ENCODE results near the gene LBX2. TPM values are rescaled to one million over a fixed set of nuclear protein-coding genes. Genes with fewer than 3 reads are reported as not detected.
A peak's percentile ranks its signal among the peaks of the same experiment; 100 is the strongest.

Gene LBX2
- polyA plus RNA-seq, 1 donor (not counting 4 experiments of a cell fraction or from before 2014, with no cell fraction given), result 0.09 TPM

GRCh38 chr2:74482801-74483674 lies 16.4 kb downstream of the LBX2 start, which contains the start of the genes CCDC142 and TTC31:
TSS of gene CCDC142 (minus strand) at chr2:74482998. CDS start at chr2:74482837, 161 bp downstream.
TSS of gene TTC31 (plus strand) at chr2:74483081. CDS start at chr2:74483096, 15 bp downstream.
- Histone ChIP-seq H3K9me3 (ENCODE audit: control insufficient read depth, low read depth, low read length) (no peaks in the 10 kb centered on the region), H3K4me2 (ENCODE audit: control insufficient read depth, extremely low read depth, insufficient read depth, low read depth, low read length) (peak within 1 kb of the TSS; percentile 84), H3K9ac (ENCODE audit: control insufficient read depth, extremely low read depth, insufficient read depth, low read length) (peak within 1 kb of the TSS; percentile 84), H3K79me2 (ENCODE audit: control insufficient read depth, insufficient read depth, low read length) (peaks cover 35% of the 10 kb centered on the region), H3K36me3 (ENCODE audit: control insufficient read depth in 2 of 2, extremely low read depth in 1 of 2, insufficient read depth in 2 of 2, low read length in 2 of 2) (peaks cover 0 to 7% of the 10 kb centered on the region in 2 experiments), H4K20me1 (ENCODE audit: control insufficient read depth, extremely low read depth, insufficient read depth, low read length) (no peaks in the 10 kb centered on the region), H3K27ac (ENCODE audit: control insufficient read depth, insufficient read depth, low read length) (peak within 1 kb of the TSS; percentile 82), H3K4me1 (ENCODE audit: control insufficient read depth, extremely low read depth, insufficient read depth, low read length) (peaks cover 18% of the 10 kb centered on the region), H3K9me1 (ENCODE audit: control insufficient read depth, extremely low read depth, insufficient read depth, low read length) (no peaks in the 10 kb centered on the region), H3K27me3 (ENCODE audit: control insufficient read depth, extremely low read depth, insufficient read depth, low read length) (no peaks in the 10 kb centered on the region), H3K4me3 (ENCODE audit: control insufficient read depth in 2 of 3, extremely low read depth in 1 of 3, insufficient read depth in 2 of 3, low read depth in 1 of 3, low read length in 3 of 3) (peak within 1 kb of the TSS; percentile 92 to 97 (median 95)), H2AFZ (ENCODE audit: control insufficient read depth, low read length) (peak within 1 kb of the TSS; percentile 97)
- peak; percentile 89 to 92 (median 92) for TF ChIP-seq CTCF (optimal IDR thresholded peaks at IDR 0.05 in 1 of 3, IDR thresholded peaks at IDR 0.05 in 1 of 3, conservative IDR thresholded peaks at IDR 0.05 in 1 of 3; ENCODE audit: extremely low read depth in 1 of 3, insufficient read depth in 2 of 3, low read length in 3 of 3)
- no peak for TF ChIP-seq EZH2 (IDR thresholded peaks at IDR 0.05; ENCODE audit: low read length)
- DNase-seq (ENCODE audit: low read depth, low spot score), result no peak
- FAIRE-seq, result peak; percentile 76
- dilution Hi-C loops (cut with MboI; ENCODE audit: extremely low pct_ligation_motif_present, low sequenced_read_pairs), result no loop called here

- no peak for TF ChIP-seq EZH2 (IDR thresholded peaks at IDR 0.05; ENCODE audit: low read length)
- peak in 1 of 3 experiments; percentile 0 for TF ChIP-seq CTCF (optimal IDR thresholded peaks at IDR 0.05 in 1 of 3, IDR thresholded peaks at IDR 0.05 in 1 of 3, conservative IDR thresholded peaks at IDR 0.05 in 1 of 3; ENCODE audit: extremely low read depth in 1 of 3, insufficient read depth in 2 of 3, low read length in 3 of 3)
- peak overlapping the region; percentile 84 for H3K9ac ChIP-seq (ENCODE audit: control insufficient read depth, extremely low read depth, insufficient read depth, low read length)
- no peaks in the 10 kb centered on the region for H3K9me3 ChIP-seq (ENCODE audit: control insufficient read depth, low read depth, low read length)
- dilution Hi-C loops (cut with MboI; ENCODE audit: extremely low pct_ligation_motif_present, low sequenced_read_pairs), result no loop called here
- H3K27me3 ChIP-seq (ENCODE audit: control insufficient read depth, extremely low read depth, insufficient read depth, low read length), result no peaks in the 10 kb centered on the region
- H3K4me2 ChIP-seq (ENCODE audit: control insufficient read depth, extremely low read depth, insufficient read depth, low read depth, low read length), result peak overlapping the region; percentile 84
- H3K4me3 ChIP-seq (ENCODE audit: control insufficient read depth in 2 of 3, extremely low read depth in 1 of 3, insufficient read depth in 2 of 3, low read depth in 1 of 3, low read length in 3 of 3), result peak overlapping the region; percentile 92 to 97 (median 95)
- peaks cover 35% of the 10 kb centered on the region for H3K79me2 ChIP-seq (ENCODE audit: control insufficient read depth, insufficient read depth, low read length)
- peak overlapping the region; percentile 97 for H2AFZ ChIP-seq (ENCODE audit: control insufficient read depth, low read length)
- H3K4me1 ChIP-seq (ENCODE audit: control insufficient read depth, extremely low read depth, insufficient read depth, low read length), result peaks cover 14% of the 10 kb centered on the region
- no peaks in the 10 kb centered on the region for H3K9me1 ChIP-seq (ENCODE audit: control insufficient read depth, extremely low read depth, insufficient read depth, low read length)
- peak overlapping the region; percentile 82 for H3K27ac ChIP-seq (ENCODE audit: control insufficient read depth, insufficient read depth, low read length)
- H4K20me1 ChIP-seq (ENCODE audit: control insufficient read depth, extremely low read depth, insufficient read depth, low read length), result no peaks in the 10 kb centered on the region
- DNase-seq (ENCODE audit: low read depth, low spot score) (no peak), FAIRE-seq (no peak)
- H3K36me3 ChIP-seq (ENCODE audit: control insufficient read depth in 2 of 2, extremely low read depth in 1 of 2, insufficient read depth in 2 of 2, low read length in 2 of 2), result peaks cover 0 to 11% of the 10 kb centered on the region in 2 experiments
Measured at GRCh38 chr2:74481961-74482800, 17.2 kb downstream of the LBX2 start.

Measured in keratinocyte (primary cell).